Mesodermal cell (in vitro differentiated cells): Measurements from ENCODE around the gene NOXO1. TPM values are rescaled to one million over a fixed set of nuclear protein-coding genes. Genes with fewer than 3 reads are reported as not detected.

Experiments used
- H3K27ac ChIP-seq: 2 replicates; pipeline ENCODE4 v1.7.0; 2013; ENCODE audit warnings: mild to moderate bottlenecking, low read depth, low read length, moderate library complexity; ENCODE audit not compliant: severe bottlenecking
- H3K36me3 ChIP-seq: 2 replicates; pipeline ENCODE4 v1.7.1; 2013; ENCODE audit warnings: mild to moderate bottlenecking, low read length, moderate library complexity; ENCODE audit not compliant: control insufficient read depth, insufficient read depth
- H3K4me1 ChIP-seq: one replicate; pipeline ENCODE4 v1.7.1; 2013; ENCODE audit warnings: mild to moderate bottlenecking, low read length; ENCODE audit not compliant: insufficient read depth, control insufficient read depth, poor library complexity, severe bottlenecking
- H3K4me3 ChIP-seq: 2 replicates; pipeline ENCODE4 v1.7.0; 2013; ENCODE audit warnings: low read length, control low read depth, mild to moderate bottlenecking; ENCODE audit not compliant: insufficient read depth, poor library complexity, severe bottlenecking; ENCODE audit errors: extremely low read depth
- H3K9me3 ChIP-seq: 2 replicates; pipeline ENCODE4 v1.7.1; 2013; ENCODE audit warnings: mild to moderate bottlenecking, low read length, moderate library complexity; ENCODE audit not compliant: control insufficient read depth
- WGBS, 2 experiments: methylation state at CpG; one replicate each; pipeline ENCODE4 v1.1.5; 2013; ENCODE audit warnings: missing lambda C conversion rate in 2 of 2; ENCODE audit not compliant: insufficient coverage in 2 of 2; 5-methylcytosine and 5-hydroxymethylcytosine counted together
- polyA plus RNA-seq, 2 experiments: library from polyadenylated mRNA; stranded (reverse); fragments of 50-300 nt; gene quantifications; one replicate each; pipeline ENCODE4 v1.2.3, GENCODE V29; 2013

NOXO1 gene, protein sequence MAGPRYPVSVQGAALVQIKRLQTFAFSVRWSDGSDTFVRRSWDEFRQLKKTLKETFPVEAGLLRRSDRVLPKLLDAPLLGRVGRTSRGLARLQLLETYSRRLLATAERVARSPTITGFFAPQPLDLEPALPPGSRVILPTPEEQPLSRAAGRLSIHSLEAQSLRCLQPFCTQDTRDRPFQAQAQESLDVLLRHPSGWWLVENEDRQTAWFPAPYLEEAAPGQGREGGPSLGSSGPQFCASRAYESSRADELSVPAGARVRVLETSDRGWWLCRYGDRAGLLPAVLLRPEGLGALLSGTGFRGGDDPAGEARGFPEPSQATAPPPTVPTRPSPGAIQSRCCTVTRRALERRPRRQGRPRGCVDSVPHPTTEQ
- polyA plus RNA-seq (2013, experiment 1 of 2): not detected
- not detected for polyA plus RNA-seq (2013, experiment 2 of 2)

DNA sequence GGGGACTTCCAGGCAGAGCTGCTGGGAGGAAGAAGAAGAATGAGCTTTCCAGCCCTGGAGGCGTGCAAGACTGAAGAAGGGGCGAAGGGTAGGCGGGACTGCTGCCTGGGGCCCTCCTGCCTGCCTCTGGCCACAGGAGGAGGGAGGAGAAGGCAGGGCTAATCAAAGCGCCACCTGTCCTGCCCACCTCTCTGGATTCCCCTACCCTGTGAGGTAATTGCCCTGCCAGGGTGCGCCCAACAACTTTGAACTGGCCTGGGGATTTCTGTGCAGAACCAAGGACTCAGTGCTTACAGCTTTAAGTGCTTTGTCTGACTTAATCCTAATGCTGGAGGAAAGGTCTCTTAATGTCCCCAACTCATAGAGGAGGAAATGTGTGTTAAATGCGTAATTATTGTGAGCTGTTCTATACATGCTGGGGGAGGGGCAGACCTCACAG lies at the start of gene NOXO1:
Gene NOXO1, minus strand, starts transcription at position 72 of the 439 bp plus-strand sequence. CDS start 290 bp downstream, outside the sequence.
- 59 to 70% methylated on average over 5 of the region's 6 CpGs for WGBS, 2 experiments
- peaks cover 39% of the 10 kb centered on the region for H3K36me3 ChIP-seq
- H3K27ac ChIP-seq: no peak within 1 kb of the TSS
- H3K4me1 ChIP-seq: peaks cover 15% of the 10 kb centered on the region
- H3K4me3 ChIP-seq: no peak within 1 kb of the TSS
- no peaks in the 10 kb centered on the region for H3K9me3 ChIP-seq

DNA sequence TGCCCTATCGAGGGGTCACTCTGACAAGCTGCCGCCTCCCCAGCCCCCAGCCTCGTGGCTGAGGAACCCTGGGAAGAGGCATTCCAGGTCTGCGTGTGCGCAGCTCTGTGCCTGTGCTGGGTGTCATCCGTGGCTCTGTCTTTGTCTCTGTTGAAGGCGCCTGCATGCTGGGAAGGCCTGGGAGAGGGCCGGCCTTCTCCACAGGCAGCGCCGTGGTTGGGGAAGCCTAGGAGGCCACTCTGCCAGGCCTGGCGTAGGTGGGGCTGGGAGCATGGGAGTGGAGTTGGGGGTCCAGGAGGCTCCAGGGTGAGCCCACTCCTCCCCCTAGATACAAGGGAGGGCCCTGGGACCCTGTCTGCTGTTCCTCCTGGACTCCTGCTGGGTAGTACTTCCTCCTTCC lies 48.8 kb upstream of the NOXO1 start:
- Histone ChIP-seq H3K9me3 (no peaks in the 10 kb centered on the region), H3K36me3 (peaks cover 27% of the 10 kb centered on the region)
- WGBS, 2 experiments: 93 to 95% methylated on average over 7 to 8 of the region's 11 CpGs

GRCh38 chr16:2029350-2029749 lies 48.1 kb upstream of the NOXO1 start:
- Histone ChIP-seq H3K36me3 (peaks cover 27% of the 10 kb centered on the region), H3K4me3 (no peak overlapping the region)
- WGBS, 2 experiments: 90 to 94% methylated on average over 20 to 22 of the region's 22 CpGs

More for the DNA sequence above, 48.8 kb upstream of the NOXO1 start:
- H3K27ac ChIP-seq: no peak overlapping the region
- H3K4me3 ChIP-seq: no peak overlapping the region
- peaks cover 39% of the 10 kb centered on the region for H3K4me1 ChIP-seq

DNA sequence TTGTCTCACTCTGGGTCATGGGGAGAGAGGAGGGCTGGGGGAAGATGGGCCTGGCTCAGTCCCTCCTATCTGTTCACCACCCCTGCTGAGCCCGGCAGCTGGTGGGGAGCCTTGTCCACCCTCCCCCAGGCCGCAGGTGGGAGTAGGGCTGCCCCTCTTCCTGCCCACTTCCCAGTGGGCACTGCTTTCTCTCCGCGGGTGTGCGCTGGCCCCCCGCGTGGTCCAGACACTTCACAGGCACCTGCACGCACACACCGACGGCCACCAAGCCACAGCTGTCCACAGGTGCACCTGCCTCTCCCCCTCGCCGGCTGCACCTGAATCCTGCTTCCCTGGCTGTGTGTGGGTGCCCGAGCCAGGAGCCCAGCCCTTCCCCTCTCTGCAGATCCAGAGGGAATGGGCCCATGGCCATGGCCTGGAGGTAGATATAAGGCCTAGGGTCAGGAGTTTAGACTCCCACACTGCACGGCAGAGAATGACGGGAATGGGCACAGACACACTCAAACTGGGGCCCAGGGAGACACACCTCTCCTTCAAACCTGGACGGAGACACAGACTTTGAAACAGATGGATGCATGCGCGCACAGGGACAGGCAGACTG lies 47.5 kb upstream of the NOXO1 start:
- Histone ChIP-seq H3K4me3 (no peak overlapping the region), H3K4me1 (peaks cover 38% of the 10 kb centered on the region), H3K36me3 (peaks cover 27% of the 10 kb centered on the region), H3K27ac (no peak overlapping the region), H3K9me3 (no peaks in the 10 kb centered on the region)
- WGBS, 2 experiments: 95 to 97% methylated on average over 17 of the region's 18 CpGs

More at GRCh38 chr16:2029350-2029749, 48.1 kb upstream of the NOXO1 start:
- Histone ChIP-seq H3K4me1 (peaks cover 36% of the 10 kb centered on the region), H3K27ac (no peak overlapping the region), H3K9me3 (no peaks in the 10 kb centered on the region)

- whole genome bisulfite sequencing, 2 experiments: 92 to 100% methylated on average over 1 to 3 of the region's 3 CpGs
- Histone ChIP-seq H3K27ac (no peak overlapping the region), H3K9me3 (no peaks in the 10 kb centered on the region), H3K4me1 (peaks cover 37% of the 10 kb centered on the region), H3K4me3 (peak overlapping the region; percentile 62), H3K36me3 (peaks cover 27% of the 10 kb centered on the region)
Measured at GRCh38 chr16:2028146-2028545, 46.9 kb upstream of the NOXO1 start.

- H3K4me3 ChIP-seq: peak overlapping the region; percentile 62
- peaks cover 33% of the 10 kb centered on the region for H3K4me1 ChIP-seq
- no peaks in the 10 kb centered on the region for H3K9me3 ChIP-seq
- peaks cover 27% of the 10 kb centered on the region for H3K36me3 ChIP-seq
- H3K27ac ChIP-seq: no peak overlapping the region
- WGBS, 2 experiments: 16 to 18% methylated on average over 31 to 54 of the region's 76 CpGs
Measured at GRCh38 chr16:2027024-2028010, 46.0 kb upstream of the NOXO1 start.

- peaks cover 31% of the 10 kb centered on the region for H3K4me1 ChIP-seq
- H3K4me3 ChIP-seq: peak within 1 kb of the TSS; percentile 62
- H3K9me3 ChIP-seq: no peaks in the 10 kb centered on the region
- 12 to 18% methylated on average over 39 to 56 of the region's 59 CpGs for WGBS, 2 experiments
- no peak within 1 kb of the TSS for H3K27ac ChIP-seq
- peaks cover 27% of the 10 kb centered on the region for H3K36me3 ChIP-seq
Measured at GRCh38 chr16:2026461-2027023, 45.3 kb upstream of the NOXO1 start, which contains the start of gene NHERF2. TSS of gene NHERF2 (plus strand) at chr16:2026902. CDS start at chr16:2027006, 104 bp downstream.

DNA sequence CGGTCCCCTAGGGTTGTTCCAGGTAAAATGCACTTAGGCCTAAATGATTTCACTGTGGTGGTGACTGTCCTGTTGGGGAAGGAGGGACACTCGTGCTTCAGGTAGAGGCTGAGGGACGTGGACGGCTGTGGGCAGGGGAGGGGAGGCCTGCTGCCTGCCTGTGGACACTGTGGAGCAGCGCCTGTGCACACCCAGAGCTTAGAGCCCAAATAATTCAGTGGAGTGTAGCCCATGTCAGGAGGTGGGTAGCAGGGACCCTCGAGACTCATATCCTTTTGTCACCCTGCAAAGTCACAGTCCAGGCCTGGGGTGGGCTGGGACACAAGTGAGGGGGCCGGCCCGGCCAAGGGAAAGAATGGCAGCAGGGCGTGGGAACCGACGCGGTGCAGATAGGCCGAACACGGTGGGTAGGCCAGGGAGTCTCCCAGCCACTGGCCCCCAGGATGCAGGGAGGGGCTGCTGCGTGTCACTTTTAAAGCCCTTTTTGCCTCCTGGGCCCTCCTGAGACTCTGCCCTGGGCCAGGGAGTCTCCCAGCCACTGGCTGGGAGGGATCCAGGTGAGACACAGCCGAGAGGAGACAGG lies 44.7 kb upstream of the NOXO1 start:
- WGBS, 2 experiments: 84 to 89% methylated on average over 10 to 13 of the region's 16 CpGs
- Histone ChIP-seq H3K4me3 (peak overlapping the region; percentile 11), H3K4me1 (peaks cover 25% of the 10 kb centered on the region), H3K36me3 (peaks cover 22% of the 10 kb centered on the region), H3K27ac (no peak overlapping the region), H3K9me3 (no peaks in the 10 kb centered on the region)

GRCh38 chr16:2025251-2025650 lies 44.0 kb upstream of the NOXO1 start:
- H3K4me1 ChIP-seq: peaks cover 22% of the 10 kb centered on the region
- peaks cover 15% of the 10 kb centered on the region for H3K36me3 ChIP-seq
- WGBS, 2 experiments: 96 to 98% methylated on average over 14 of the region's 14 CpGs
- H3K9me3 ChIP-seq: no peaks in the 10 kb centered on the region
- no peak overlapping the region for H3K27ac ChIP-seq
- no peak overlapping the region for H3K4me3 ChIP-seq
